CD4-positive, alpha-beta T cell treated with Interleukin-10 for 1 hour (primary cell): ENCODE measurements around the gene LRRC28.
"Not testable (repeated sequence)": the region's sequence is repeated elsewhere in the genome, so short reads cannot be mapped to it uniquely, and the experiment has no call there.

Experiments used
- DNase-seq: peaks from one replicate; pipeline ENCODE4 v3.0.0-alpha.2; 2020

The LRRC28 gene

DNA sequence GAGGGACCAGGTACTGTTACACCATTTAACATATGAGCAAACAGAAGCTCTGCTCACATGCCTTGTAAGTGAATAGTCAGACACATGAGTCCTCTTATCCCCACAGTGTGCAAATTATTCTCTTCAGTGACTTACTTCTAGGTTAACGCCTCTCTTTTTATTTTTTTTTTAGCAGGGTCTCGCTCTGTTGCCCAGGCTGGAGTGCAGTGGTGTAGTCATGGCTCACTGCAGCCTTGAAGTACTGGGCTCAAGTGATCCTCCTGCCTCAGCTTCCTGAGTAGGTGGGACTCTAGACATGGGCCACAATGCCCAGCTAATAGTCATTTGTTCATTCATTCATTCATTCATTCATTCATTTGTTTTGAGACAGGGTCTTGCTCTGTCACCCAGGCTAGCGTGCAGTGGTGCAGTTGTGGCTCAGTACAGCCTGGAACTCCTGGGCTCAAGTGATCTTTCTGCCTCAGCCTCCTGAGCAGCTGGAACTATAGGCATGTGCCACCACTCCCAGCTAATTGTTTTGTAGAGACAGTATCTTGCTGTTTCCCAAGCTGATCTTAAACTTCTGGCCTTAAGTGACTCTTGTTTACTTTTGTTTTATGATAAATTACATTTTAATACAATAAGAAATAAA is 94.7 kb downstream of the LRRC28 start:
- no peak for DNase-seq

DNA sequence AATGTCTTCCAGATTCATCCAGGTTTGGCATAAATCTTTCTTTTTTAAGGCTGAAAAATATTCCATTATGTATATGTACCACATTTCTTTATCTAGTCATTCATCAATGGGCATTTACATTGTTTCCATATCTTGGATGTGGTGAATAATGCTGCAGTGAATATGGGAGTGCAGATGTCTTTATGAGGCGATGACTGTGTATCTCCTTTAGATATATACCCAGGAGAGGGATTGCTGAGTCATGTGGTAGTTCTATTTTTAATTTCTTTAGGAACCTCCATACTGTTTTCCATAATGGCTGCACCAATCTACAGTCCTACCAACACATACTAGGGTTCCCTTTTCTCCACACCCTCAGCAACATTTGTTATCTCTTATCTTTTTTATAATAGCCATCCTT is 96.3 kb downstream of the LRRC28 start:
- no peak for DNase-seq

DNA sequence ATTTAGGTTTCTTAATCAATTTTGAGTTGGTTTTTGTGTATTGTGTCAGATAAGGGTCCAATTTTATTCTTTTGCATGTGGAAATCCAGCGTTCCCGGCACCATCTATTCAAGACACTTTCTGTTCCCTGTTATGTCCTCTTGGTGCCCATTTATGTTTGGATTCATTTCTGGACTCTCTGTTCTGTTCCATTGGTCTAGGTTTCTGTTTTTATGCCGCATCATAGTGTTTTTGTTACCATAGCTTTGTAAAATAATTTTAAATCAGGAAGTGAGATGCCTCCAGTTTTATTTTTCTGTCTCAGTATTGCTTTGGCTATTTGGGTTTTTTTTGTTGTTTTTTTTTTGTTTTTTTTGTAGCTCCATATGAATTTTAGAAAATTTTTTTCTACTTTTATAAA is 97.1 kb downstream of the LRRC28 start:
- DNase-seq, result no peak

DNA sequence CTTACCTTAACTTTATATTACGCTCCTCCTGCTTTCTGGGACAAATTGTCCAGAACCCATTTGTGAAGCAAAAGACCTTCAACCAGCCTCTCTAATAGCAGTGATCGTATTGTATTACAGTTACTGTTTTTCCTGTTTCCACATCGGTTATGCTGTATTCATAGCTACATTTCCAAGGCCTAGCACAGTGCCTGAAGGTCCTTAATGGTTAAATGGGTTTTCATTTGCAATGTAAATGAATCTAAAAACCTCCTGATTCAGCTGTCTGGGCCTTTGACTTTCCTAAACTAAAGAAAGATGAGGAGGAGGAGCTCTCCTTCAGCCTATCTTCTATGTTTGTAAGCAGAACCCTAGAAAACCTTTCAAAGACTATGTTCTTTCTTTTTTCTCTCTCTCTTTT is 99.1 kb downstream of the LRRC28 start:
- DNase-seq, result no peak

DNA sequence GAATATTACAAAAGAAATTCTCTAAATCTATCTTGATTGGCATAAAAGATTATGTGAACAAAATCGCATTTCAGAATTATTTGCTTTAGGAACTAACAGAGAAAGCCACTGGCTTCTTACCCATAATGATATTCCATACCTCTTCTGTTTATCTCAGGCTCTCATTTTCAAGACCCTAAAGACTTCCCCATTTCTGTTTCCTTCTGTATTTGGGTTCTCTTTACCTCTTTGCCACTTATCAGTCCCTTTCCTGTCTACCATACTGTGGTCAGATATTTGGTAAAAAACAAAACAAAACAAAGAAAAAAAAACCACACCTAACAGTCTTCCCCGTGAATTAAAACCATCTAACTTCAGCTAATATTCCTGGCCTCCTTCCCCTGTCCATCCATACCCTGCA is 108.5 kb downstream of the LRRC28 start:
- no peak for DNase-seq

DNA sequence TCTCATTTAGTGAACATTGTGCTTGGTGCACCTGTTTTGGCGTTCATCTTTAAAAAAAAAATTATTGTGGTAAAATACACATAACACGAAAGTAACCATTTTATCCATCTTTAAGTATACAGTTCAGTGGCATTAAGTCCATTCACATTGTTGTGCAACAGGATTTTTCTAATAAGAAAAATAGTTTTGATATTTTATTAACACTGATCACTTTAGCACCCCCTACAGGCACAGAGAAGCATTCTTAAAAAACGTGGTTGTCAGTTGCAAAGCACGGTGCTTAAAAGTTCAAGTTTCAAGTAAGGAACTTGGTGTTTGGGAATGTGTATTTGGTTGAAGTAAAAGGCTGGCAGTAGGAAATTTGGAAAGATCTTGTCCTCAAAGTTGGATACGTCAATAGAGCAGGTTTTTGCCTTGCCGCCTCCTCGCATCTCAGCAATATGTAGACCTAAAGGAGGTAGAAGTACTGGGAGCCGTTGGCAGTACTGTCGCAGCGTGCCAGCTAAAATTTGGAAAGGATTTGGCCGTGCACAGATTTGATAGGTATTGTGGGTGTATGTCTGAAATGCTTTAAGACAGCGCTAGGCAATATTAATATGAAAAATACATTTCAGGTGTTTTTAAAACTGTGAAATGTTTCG is 110.4 kb downstream of the LRRC28 start:
- DNase-seq, result no peak

DNA sequence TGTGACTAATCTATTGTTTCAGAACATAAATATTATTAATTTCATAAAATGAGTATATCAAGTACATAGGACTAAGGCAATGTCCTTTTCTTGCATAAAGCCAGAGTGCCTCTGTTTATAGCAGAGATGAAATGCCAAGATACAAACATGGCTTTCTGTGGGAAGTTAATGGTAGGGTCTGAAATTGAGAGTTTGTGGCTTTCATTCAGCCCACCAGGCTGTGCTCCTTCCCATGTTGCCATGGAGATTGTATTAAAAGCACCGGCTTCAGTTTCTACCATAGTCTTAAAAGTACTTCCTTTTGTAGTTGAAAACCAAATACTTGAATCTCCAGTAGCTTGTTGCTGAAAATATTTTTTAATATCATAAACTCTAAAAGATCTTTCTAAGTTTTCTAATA is 114.0 kb downstream of the LRRC28 start:
- DNase-seq, result no peak

DNA sequence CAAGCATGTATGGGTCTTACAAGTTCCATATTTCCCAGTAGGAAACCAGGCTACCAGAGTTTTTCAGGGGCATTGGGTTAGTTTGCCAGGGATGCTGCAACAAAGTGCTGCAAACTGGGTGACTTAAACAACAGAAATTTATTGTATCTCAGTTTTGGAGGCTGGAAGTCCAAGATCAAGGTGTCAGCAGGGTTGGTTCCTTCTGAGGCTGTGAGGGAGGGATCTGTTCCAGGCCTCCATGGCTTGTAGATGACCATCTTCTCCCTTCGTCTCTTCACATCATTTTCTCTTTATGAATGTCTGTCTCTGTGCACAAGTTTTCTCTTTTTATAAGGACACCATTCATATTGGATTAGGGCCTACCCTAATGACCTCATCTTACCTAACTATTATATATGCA is 114.7 kb downstream of the LRRC28 start:
- DNase-seq, result no peak

DNA sequence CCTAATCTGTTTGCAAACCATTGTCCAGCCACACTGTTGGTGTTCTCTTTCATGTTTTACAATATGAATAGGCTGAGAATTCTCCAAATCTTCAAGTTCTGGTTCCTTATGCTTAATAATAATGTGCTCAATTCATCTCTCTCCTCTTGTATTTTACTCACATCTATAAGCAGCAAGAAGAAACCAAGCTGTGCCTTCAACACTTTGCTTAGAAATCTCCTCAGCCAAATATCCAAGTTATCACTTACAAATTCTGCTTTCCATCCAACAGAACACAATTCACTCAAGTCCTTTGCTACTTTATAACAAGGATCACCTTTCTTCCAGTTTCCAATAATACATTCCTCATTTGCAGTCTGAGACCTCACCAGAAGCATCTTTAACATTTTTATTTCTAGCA is 117.5 kb downstream of the LRRC28 start:
- no peak for DNase-seq

DNA sequence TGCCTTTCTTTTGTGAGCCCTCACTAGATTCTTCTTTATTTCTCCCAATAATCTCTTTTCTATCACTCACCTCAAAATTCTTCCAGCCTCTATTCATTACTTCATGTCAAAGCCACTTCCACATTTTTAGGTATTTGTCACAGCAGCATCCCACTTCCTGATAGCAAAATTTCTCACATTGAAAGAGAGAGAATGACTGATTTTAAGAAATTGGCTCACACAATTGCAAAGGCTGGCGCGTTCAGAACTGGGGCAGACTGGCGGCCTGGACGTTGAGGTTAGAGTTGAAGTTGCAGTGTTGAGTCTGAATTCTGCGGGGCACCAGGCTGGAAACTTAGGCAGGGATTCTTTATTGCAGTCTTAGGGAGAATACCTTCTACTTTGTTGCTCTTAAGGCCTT is 117.9 kb downstream of the LRRC28 start:
- DNase-seq, result no peak

DNA sequence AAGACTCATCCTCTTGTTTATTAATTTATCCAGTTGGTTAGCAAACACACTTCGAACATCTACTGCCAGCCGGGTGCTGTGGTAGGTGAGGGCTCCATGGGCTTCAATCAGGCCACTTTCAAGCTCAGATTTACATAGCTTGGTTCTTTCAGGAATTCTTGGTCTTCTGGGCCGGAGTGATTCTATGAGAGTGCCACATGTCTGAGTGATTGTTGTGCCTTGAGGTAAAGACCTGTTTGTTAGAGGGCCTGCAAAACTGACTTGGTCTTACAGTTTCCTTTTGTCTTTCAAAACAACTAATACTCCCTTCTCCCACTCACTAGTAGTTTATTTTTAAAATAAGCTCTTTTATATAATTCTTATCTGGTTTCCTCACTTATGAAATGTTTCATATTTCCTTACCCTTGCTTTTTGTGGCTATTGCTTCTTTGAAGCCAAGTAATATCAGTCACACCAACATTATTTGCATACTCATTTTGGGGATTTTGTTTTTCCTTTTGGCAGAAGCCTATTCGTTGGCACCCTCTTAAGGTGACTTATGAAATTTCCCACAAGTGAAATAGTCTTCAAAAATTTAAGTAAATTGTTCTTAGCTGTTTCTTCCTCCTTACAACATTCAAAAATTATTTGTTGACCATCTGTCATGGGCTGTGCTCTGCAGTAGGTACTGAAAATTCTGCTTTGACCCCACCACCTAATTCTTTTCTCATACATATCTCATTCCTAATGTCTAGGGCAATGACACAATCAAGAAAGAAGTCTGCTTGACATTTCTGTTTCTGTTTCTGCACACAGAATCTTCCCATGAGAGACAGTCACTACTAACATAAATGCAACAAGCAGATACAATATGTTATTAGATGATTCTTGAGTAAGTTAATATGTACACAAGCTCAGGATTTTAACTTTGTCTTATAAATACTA is 120.2 kb downstream of the LRRC28 start:
- no peak for DNase-seq

DNA sequence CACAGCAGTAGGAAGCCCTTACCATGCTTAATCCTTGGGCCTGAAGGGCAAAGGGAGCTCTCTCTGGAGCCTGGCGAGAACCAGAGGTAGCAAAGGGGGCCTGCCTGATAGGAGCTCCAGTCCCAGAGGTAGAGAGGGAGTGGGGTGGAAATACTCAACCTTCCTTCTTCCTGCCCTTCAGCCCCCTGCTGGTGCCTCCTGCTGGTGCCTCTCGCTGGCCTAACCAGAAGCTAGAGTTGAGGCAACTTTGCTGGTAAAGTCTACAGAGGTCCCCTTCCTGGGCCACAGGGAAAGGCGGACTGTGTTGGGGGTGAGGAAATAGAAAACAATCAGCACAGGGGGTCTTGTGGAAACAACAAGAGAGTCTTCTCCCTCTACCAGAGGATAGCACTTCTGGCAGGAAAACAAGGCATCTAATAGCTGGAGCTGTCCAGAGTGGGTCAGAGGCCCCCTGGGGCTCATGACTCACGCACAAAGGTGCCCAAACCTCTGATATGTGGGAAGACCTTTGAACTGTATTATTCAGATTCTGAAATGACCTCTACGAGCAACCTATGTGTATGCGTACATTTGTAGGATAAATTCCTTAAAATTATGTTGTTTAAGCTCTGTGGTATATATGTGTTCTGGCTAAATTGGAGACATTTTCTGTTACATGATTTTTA is 133.9 kb downstream of the LRRC28 start:
- no peak for DNase-seq

DNA sequence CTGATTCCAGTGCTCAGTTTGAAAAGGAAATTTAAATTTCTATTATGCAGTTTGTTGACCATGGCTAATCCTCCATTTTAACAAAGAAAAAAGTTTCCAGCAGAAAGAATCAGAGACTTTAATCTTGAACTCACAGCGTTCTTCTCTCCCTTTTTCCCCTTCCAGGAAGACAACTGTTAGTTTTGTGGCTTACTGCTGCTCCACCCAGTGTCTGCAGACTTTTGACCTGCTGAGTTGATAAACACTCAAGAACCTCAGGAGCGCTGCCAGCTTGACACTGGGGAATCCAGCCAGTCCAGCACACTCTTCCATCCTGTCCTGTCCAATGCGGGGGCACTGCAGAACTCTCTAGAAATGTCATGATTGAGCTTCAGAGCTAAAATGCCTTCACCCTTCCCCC is 134.6 kb downstream of the LRRC28 start:
- DNase-seq, result no peak

DNA sequence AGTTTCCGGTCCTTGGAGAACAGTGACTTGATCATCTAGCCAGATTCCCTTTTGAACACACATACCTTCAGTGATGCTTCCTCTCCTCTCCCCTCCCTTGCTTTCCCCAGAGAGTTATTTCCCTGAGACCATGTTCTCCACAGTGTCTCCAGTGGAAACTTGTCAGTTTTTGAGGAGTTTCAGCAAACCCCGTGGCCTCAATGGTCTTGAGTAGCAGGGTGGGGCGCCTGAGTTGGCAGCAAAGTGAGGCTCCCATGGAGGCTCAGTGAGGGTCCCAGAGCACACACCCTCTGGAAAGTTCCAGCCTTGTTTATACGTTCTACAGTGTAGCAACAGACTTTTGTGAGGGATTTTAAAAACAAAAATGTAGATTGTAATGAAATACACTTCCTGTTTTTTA is 135.1 kb downstream of the LRRC28 start:
- no peak for DNase-seq

DNA sequence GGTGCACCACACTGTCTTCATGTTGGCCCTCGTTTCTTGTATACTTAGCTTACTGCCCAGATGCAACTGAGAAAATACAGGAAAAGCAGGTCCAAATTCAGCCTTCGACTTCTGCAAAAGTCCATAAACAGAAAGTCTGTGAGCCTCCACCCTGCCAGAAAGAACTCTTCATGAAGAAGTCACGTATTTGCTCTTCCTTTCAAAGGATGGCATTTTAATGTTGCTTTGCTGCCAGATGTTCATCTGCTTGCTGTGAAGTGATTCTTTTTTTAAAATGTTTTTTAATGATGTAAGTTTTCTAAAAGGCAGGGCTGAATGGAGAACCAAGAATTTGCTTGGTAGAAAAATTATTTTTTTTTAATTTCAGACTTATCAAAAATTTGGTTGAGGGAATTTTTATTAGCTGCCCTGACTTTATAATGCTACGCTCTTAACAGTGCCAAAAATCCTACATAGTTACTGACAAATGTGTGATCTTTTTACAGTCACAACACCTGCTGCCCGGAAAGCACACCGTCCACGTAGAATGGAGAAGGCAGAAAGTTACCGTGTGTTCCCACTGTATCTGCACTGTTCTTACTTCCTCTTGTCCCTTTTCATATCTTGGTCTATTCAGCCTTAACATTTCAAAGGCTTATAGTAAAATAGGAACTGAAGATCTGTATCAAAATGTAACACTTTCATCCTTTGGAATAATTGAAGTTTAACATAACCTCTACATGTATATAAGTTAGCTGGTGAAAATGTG is 136.3 kb downstream of the LRRC28 start:
- DNase-seq, result no peak

DNA sequence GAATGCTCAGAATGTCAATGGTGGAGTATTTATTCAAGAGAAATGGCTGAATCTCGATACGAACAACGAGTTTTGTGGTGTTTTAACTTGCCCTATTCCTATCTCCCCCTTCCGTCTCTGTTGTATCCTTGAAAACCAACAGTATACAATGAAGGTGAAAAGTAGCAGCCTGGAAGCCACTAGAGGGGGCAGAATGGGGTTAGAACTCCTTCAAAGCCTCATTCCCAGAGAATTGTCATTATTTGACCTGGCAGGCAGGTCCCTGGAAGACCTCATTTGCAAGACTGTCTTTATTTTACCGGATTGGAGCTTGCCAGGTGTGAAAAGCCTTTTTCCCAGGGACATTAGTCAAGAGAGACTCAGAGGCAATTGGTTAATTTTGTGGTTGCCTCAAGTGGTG is 139.4 kb downstream of the LRRC28 start:
- DNase-seq, result no peak

DNA sequence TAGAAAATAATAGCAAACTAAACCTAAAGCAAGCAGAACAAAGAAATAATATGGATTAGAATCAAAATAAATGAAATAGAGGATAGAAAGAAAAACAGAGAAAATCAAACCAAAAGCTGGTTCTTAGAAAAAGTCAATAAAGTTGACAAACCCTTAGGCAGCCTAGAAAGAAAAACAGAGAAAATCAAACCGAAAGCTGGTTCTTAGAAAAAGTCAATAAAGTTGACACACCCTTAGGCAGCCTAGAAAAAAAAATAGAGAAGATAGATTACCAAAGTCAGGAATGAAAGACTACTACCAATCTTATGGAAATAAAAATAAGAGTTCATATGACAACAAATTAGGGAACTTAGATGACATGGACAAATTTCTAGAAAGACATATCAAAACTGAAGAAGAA is 142.4 kb downstream of the LRRC28 start:
- no peak for DNase-seq

DNA sequence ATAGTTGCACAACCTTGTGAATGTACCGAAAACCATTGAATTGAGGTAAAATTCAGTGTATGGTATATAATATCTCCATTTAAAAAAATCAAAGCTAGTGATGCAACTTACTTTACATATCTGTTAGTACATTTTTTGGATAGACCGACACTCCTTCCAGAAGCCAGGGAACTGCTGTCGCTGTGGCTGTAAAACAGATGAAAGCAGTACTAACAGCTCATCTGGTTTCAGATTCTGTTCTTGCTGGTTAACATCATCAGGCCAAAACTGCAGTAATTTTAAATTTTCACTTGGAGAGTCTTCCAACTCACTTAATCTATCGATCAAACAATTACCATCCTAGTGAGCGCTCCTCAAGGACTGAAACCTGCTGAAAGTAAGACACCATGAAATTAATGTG is 145.1 kb downstream of the LRRC28 start:
- DNase-seq, result no peak

DNA sequence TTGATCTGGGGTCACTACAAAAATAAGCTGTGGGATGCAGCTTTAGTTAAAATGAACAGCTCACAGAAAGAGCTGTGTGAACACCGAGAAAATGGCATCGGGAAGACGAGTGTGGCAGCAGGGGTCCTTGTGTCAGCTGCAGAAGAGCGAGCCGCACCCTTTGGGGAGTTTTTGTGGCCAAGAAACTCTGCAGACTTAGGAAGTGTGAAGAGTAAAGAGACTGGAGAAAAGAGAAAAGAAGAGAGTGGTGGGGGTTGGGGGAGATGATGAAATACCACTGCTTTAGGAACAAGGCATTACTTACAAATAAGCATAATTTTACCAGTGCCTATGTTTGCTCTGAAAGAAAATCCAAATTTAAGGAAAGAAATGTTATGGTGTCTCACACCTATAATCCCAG is 147.8 kb downstream of the LRRC28 start:
- DNase-seq, result no peak

DNA sequence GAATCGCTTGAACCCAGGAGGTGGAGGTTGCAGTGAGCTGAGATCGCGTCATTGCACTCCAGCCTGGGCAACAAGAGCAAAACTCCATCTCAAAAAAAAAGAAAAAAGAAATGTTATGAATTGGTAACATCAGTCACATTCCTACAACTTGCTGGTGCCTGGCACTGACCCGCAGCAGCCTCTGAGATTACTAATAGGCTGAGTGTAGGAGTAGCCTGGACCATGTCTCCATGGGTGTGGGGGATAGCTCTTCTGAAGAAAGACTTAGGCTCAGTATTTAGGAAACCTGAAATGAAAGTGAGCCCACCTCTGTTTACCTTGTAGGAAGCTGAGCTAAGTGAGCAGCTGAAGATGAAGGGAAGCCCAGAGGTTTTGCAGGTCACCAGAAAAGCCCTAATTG is 148.3 kb downstream of the LRRC28 start:
- no peak for DNase-seq

DNA sequence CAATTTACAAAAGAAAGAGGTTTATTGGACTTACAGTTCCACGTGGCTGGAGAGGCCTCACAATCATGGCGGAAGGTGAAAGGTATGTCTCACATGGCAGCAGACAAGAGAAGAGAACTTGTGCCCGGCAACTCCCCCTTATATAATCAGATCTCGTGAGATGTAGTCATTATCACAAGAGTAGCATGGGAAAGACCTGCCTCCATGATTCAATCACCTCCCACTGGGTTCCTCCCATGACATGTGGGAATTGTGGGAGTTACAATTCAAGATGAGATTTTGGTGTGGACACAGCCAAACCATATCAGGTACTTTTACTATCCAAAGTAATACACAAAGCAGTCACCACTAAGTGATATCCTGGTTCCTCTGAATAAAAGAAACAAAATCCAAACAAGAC is 149.9 kb downstream of the LRRC28 start:
- not testable (repeated sequence) for DNase-seq

DNA sequence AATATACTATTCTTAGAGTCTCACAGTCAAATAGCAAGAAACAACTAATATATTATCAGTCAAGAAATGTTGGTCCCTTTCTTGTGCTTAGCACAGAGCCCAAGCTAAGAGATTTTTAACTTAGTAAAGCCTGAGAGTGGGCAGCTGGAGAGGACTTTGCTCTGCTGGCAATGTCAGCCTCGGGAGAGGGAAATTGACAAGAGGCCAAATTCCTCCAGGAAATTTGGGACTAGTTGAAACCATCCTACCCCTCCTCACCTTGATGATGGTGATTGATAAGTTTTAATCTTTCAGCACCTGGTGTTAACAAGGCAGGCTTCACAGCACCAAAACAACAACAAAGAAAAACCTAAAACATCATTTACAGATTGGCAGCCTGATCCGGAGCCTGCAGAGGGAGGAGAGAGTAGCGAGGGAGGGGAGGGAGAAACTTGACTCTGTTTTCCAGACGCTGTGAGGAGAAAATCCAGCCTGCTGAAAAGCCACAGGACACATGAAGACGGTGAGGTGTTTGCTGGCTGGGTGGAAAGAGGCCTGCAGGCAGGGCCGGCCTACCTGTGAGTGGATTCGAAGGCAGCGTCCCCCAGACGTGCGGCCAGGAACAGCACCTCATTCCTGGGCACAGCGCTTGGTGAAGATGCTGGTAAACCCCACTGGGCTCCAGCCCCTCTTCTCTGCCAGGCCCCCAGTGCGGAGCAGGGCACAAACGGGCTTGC is 150.9 kb downstream of the LRRC28 start:
- no peak for DNase-seq
